LNCAP (cell line): ENCODE measurements around the gene SCARB2.

ENCODE experiments used
- CTCF ChIP-seq: fragments of 450-650 bp; IDR thresholded peaks from 2 replicates; pipeline ENCODE4 v1.5.1; 2017; ENCODE audit warnings: mild to moderate bottlenecking

The SCARB2 gene

GRCh38 chr4:76219299-76220055, 5.9 kb upstream of the SCARB2 start:
- no peak for TF ChIP-seq CTCF

GRCh38 chr4:76216975-76217814, 3.6 kb upstream of the SCARB2 start:
- TF ChIP-seq CTCF, result no peak

- no peak for TF ChIP-seq CTCF
Observed at GRCh38 chr4:76216524-76216923, 2.9 kb upstream of the SCARB2 start.

DNA sequence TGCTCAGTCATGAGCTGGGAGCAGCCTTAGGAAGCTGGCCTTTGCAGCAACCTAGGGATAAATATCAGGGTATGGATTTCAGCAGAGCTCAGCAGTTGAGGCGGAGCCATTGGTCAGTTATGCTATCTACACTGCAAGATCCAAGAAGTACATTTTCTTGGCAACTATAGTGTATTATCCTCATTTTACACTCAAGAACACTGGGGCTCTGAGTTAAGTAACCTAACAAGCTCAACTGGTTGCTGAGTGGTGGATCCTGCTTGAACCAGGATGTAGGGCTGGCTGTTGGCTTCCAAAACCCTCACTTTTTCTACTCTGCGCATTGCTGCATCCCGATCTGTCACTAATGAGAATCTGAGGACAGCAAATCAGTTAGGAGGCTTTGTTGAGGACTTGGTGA, 1.5 kb upstream of the SCARB2 start:
- TF ChIP-seq CTCF, result no peak

- no peak for TF ChIP-seq CTCF
Observed at GRCh38 chr4:76214177-76214675, 602 bp upstream of the SCARB2 start.

DNA sequence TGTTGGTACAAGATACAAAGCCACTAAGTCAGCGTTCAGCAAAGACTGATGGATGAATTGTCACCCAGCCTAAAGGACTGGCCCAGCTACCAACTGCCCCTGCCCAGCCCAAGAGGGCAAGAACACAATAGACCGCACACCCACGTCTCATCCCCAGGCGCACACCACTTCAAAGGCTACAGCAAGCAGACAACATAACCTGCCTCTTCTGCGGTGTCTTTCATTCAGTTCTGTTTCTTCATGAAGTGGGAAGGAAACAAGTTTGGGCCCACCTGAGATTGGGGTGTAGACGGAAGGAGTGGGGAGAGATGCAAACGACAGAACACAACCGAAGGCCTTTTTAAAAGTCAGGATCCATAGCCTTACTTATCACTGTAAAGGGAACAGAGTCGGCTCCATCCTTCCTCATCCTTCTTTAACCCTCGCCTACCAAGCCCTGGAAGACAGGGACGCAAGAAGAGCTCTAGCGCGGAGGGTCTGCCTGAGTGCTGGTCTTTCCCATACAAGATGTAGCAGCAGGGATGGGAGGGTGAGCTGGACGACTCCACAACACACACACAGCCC, 691 bp downstream of the SCARB2 start:
- TF ChIP-seq CTCF, result no peak

DNA sequence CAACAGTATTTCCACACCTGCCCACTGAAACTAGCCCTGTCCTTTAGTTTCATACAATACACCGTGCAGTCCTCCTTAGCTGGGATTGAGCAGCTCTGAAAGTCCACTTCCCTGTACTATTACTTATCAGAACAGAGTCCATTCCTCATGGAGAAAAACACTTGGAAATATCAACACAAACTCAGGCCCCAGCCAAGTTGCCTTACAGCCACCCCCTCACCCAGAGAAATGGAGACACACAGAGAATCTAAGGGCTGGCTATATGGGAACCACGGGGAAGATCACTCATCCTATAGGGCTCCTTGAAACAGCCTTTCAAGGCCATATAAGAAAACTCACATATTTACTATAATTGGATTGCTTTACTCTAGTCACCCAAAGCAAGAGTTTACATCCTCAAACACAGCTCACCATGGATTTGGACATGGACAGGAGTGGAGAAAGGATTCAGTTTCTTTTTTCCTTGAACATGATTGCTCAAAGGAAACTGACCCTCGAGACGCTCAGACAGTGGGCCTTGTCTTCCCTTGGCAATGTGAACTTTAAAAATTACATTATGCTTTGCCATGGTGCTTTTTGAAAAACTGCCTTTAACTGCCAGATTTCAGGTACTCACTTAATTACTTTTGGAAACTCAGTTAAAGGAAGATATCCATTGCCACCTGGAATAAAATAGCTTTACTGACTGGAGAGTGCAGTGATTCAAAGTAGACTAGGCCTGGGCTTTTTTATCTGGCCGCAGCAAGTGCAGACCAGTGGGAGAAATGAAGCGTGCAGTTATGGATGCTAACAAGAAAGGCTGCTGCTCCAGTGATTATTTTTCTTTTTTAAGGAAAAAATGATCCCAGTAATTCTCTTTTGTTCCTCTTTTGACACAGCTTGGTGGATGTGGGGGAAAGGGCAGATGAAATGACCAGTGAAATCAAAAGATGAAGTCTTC, 1.6 kb downstream of the SCARB2 start:
- no peak for TF ChIP-seq CTCF
